Stomach smooth muscle (tissue), 2 donors: Measurements from ENCODE around the gene SND1.

Experiments used
- H3K27ac ChIP-seq: one replicate; pipeline ENCODE4 v1.7.0; 2013; ENCODE audit warnings: mild to moderate bottlenecking, low read length, inconsistent platforms
- H3K27me3 ChIP-seq, 2 donors: one replicate each; pipeline ENCODE4 v1.7.0; 2013; ENCODE audit warnings: low read length in 2 of 2; ENCODE audit not compliant: insufficient read depth in 2 of 2, control insufficient read depth in 1 of 2
- H3K36me3 ChIP-seq, 2 donors: one replicate each; pipeline ENCODE4 v1.7.0; 2013; ENCODE audit warnings: low read length in 2 of 2; ENCODE audit not compliant: control insufficient read depth in 2 of 2, insufficient read depth in 2 of 2
- H3K4me1 ChIP-seq: one replicate; pipeline ENCODE4 v1.7.0; 2013; ENCODE audit warnings: low read length; ENCODE audit not compliant: control insufficient read depth, insufficient read depth
- H3K4me3 ChIP-seq, 2 donors: one replicate each; pipeline ENCODE4 v1.7.0; 2013; ENCODE audit warnings: low read length in 2 of 2
- H3K9ac ChIP-seq, 2 donors: one replicate each; pipeline ENCODE4 v1.7.0; 2013; ENCODE audit warnings: low read length in 2 of 2, mild to moderate bottlenecking in 1 of 2
- H3K9me3 ChIP-seq, 2 donors: one replicate each; pipeline ENCODE4 v1.7.0; 2013; ENCODE audit warnings: low read length in 2 of 2; ENCODE audit not compliant: control insufficient read depth in 2 of 2
- donor health status: healthy.
- donor health status: Pancreatic carcinoma.

SND1 gene

GRCh38 chr7:127937066-127937680 lies 285.2 kb downstream of the SND1 start:
- H3K9me3 ChIP-seq = no peaks in the 10 kb centered on the region
- no peaks in the 10 kb centered on the region for H3K27me3 ChIP-seq
- no peaks in the 10 kb centered on the region for H3K4me1 ChIP-seq
- H3K36me3 ChIP-seq = no peaks in the 10 kb centered on the region
- no peak overlapping the region for H3K9ac ChIP-seq
- no peak overlapping the region for H3K4me3 ChIP-seq
- no peak overlapping the region for H3K27ac ChIP-seq

GRCh38 chr7:127938588-127938987 lies 286.6 kb downstream of the SND1 start:
- H3K4me1 ChIP-seq = no peaks in the 10 kb centered on the region
- no peak overlapping the region for H3K4me3 ChIP-seq

GRCh38 chr7:127940381-127941160 lies 288.6 kb downstream of the SND1 start:
- Histone ChIP-seq H3K36me3 (peaks cover 0 to 2% of the 10 kb centered on the region in 2 donors), H3K4me3 (no peak overlapping the region), H3K9me3 (no peaks in the 10 kb centered on the region), H3K27me3 (no peaks in the 10 kb centered on the region), H3K9ac (no peak overlapping the region), H3K4me1 (no peaks in the 10 kb centered on the region), H3K27ac (no peak overlapping the region)

More at GRCh38 chr7:127938588-127938987, 286.6 kb downstream of the SND1 start:
- Histone ChIP-seq H3K9ac (no peak overlapping the region), H3K36me3 (peaks cover 0 to 1% of the 10 kb centered on the region in 2 donors), H3K9me3 (no peaks in the 10 kb centered on the region), H3K27me3 (no peaks in the 10 kb centered on the region), H3K27ac (no peak overlapping the region)

GRCh38 chr7:127941476-127942210 lies 289.6 kb downstream of the SND1 start:
- H3K36me3 ChIP-seq = peaks cover 0 to 2% of the 10 kb centered on the region in 2 donors
- H3K4me1 ChIP-seq = no peaks in the 10 kb centered on the region
- H3K9ac ChIP-seq = no peak overlapping the region
- no peak overlapping the region for H3K4me3 ChIP-seq
- H3K9me3 ChIP-seq = no peaks in the 10 kb centered on the region
- no peaks in the 10 kb centered on the region for H3K27me3 ChIP-seq
- no peak overlapping the region for H3K27ac ChIP-seq

GRCh38 chr7:127943541-127944521 lies 291.8 kb downstream of the SND1 start:
- Histone ChIP-seq H3K27me3 (no peaks in the 10 kb centered on the region), H3K9me3 (no peaks in the 10 kb centered on the region), H3K4me1 (no peaks in the 10 kb centered on the region), H3K27ac (no peak overlapping the region), H3K36me3 (peaks cover 0 to 4% of the 10 kb centered on the region in 2 donors), H3K9ac (no peak overlapping the region), H3K4me3 (no peak overlapping the region)

- Histone ChIP-seq H3K27ac (no peak overlapping the region), H3K4me1 (no peaks in the 10 kb centered on the region), H3K9me3 (no peaks in the 10 kb centered on the region), H3K36me3 (peaks cover 0 to 4% of the 10 kb centered on the region in 2 donors), H3K4me3 (no peak overlapping the region), H3K9ac (no peak overlapping the region), H3K27me3 (no peaks in the 10 kb centered on the region)
These were observed 294.1 kb downstream of the SND1 start for GRCh38 chr7:127946111-127946510.

GRCh38 chr7:127946847-127947246 lies 294.9 kb downstream of the SND1 start:
- H3K27me3 ChIP-seq = no peaks in the 10 kb centered on the region
- no peak overlapping the region for H3K4me3 ChIP-seq
- no peaks in the 10 kb centered on the region for H3K4me1 ChIP-seq
- no peak overlapping the region for H3K27ac ChIP-seq
- H3K9me3 ChIP-seq = no peaks in the 10 kb centered on the region
- no peak overlapping the region for H3K9ac ChIP-seq
- H3K36me3 ChIP-seq = peaks cover 0 to 4% of the 10 kb centered on the region in 2 donors

- no peak overlapping the region for H3K4me3 ChIP-seq
- H3K4me1 ChIP-seq = no peaks in the 10 kb centered on the region
- H3K27me3 ChIP-seq = no peaks in the 10 kb centered on the region
- H3K9ac ChIP-seq = no peak overlapping the region
- H3K36me3 ChIP-seq = peaks cover 0 to 4% of the 10 kb centered on the region in 2 donors
- no peaks in the 10 kb centered on the region for H3K9me3 ChIP-seq
- H3K27ac ChIP-seq = no peak overlapping the region
These were observed 296.3 kb downstream of the SND1 start for GRCh38 chr7:127948312-127948711.

GRCh38 chr7:127948930-127949329 lies 296.9 kb downstream of the SND1 start:
- Histone ChIP-seq H3K9ac (no peak overlapping the region), H3K4me3 (no peak overlapping the region), H3K4me1 (no peaks in the 10 kb centered on the region), H3K27me3 (no peaks in the 10 kb centered on the region), H3K9me3 (no peaks in the 10 kb centered on the region), H3K27ac (no peak overlapping the region), H3K36me3 (peaks cover 0 to 2% of the 10 kb centered on the region in 2 donors)

GRCh38 chr7:127949769-127950222 lies 297.8 kb downstream of the SND1 start:
- no peak overlapping the region for H3K9ac ChIP-seq
- peaks cover 0 to 2% of the 10 kb centered on the region in 2 donors for H3K36me3 ChIP-seq
- no peak overlapping the region for H3K27ac ChIP-seq
- H3K4me3 ChIP-seq = no peak overlapping the region
- no peaks in the 10 kb centered on the region for H3K4me1 ChIP-seq
- H3K9me3 ChIP-seq = no peaks in the 10 kb centered on the region
- H3K27me3 ChIP-seq = no peaks in the 10 kb centered on the region
